Mesendoderm (in vitro differentiated cells): Measurements from ENCODE around the gene OPN3.

ENCODE experiments used
- DNase-seq: peaks from one replicate; pipeline ENCODE4 v3.0.0; 2013
- H2AK5ac ChIP-seq: 2 replicates; pipeline ENCODE4 v1.6.1; 2013; ENCODE audit warnings: low read length, inconsistent platforms
- H2BK120ac ChIP-seq: 2 replicates; pipeline ENCODE4 v1.6.1; 2013; ENCODE audit warnings: low read depth, mild to moderate bottlenecking, low read length, moderate library complexity, mixed read lengths
- H2BK15ac ChIP-seq: replicated peaks from 2 replicates; pipeline ENCODE4 v1.6.1; 2013; ENCODE audit warnings: low read depth, mild to moderate bottlenecking, moderate library complexity
- H2BK5ac ChIP-seq: 2 replicates; pipeline ENCODE4 v1.6.1; 2013; ENCODE audit warnings: low read length, inconsistent platforms
- H3K18ac ChIP-seq: 2 replicates; pipeline ENCODE4 v1.6.1; 2013; ENCODE audit warnings: mild to moderate bottlenecking, low read length, mixed read lengths
- H3K23ac ChIP-seq: one replicate; pipeline ENCODE4 v1.6.1; 2013; ENCODE audit warnings: low read length
- H3K27ac ChIP-seq: 2 replicates; pipeline ENCODE4 v1.5.1; 2013; ENCODE audit warnings: low read depth, mild to moderate bottlenecking, inconsistent platforms, low read length, moderate library complexity
- H3K27me3 ChIP-seq: 2 replicates; pipeline ENCODE4 v1.6.1; 2013; ENCODE audit warnings: low read length, control low read depth, mild to moderate bottlenecking, inconsistent platforms; ENCODE audit not compliant: insufficient read depth, poor library complexity
- H3K36me3 ChIP-seq: 2 replicates; pipeline ENCODE4 v1.6.1; 2013; ENCODE audit warnings: low read length, inconsistent platforms; ENCODE audit not compliant: control insufficient read depth, insufficient read depth
- H3K4ac ChIP-seq: one replicate; pipeline ENCODE4 v1.6.1; 2013; ENCODE audit warnings: low read depth, mild to moderate bottlenecking, low read length, moderate library complexity
- H3K4me1 ChIP-seq: 2 replicates; pipeline ENCODE4 v1.6.1; 2013; ENCODE audit warnings: low read depth, low read length, inconsistent platforms; ENCODE audit not compliant: control insufficient read depth
- H3K4me2 ChIP-seq: 2 replicates; pipeline ENCODE4 v1.6.1; 2013; ENCODE audit warnings: low read length
- H3K4me3 ChIP-seq: 2 replicates; pipeline ENCODE4 v1.5.1; 2013; ENCODE audit warnings: mild to moderate bottlenecking, low read length
- H3K56ac ChIP-seq: one replicate; pipeline ENCODE4 v1.6.1; 2013; ENCODE audit warnings: low read length
- H3K79me1 ChIP-seq: 2 replicates; pipeline ENCODE4 v1.6.1; 2013; ENCODE audit warnings: low read length, inconsistent platforms
- H3K79me2 ChIP-seq: 2 replicates; pipeline ENCODE4 v1.6.1; 2013; ENCODE audit warnings: mild to moderate bottlenecking, low read length; ENCODE audit not compliant: control insufficient read depth, insufficient read depth
- H3K9ac ChIP-seq: 2 replicates; pipeline ENCODE4 v1.6.1; 2013; ENCODE audit warnings: low read length, inconsistent platforms
- H4K5ac ChIP-seq: one replicate; pipeline ENCODE4 v1.6.1; 2013; ENCODE audit warnings: low read length
- H4K8ac ChIP-seq: one replicate; pipeline ENCODE4 v1.6.1; 2013; ENCODE audit warnings: low read depth, mild to moderate bottlenecking, control low read depth, low read length, moderate library complexity
- WGBS: extraction: QIAGEN DNeasy Blood & Tissue Kit; methylation state at CpG from one replicate; pipeline ENCODE4 v1.1.7; 2013; ENCODE audit warnings: low lambda C conversion rate, missing lambda C conversion rate; ENCODE audit not compliant: insufficient coverage; ENCODE audit errors: extremely low coverage; 5-methylcytosine and 5-hydroxymethylcytosine counted together

Gene OPN3

GRCh38 chr1:241635556-241636152 lies 4.5 kb downstream of the OPN3 start:
- Histone ChIP-seq H2BK120ac (no peak overlapping the region), H2BK15ac (no peak overlapping the region), H3K4ac (no peak overlapping the region), H3K18ac (no peak overlapping the region), H3K9ac (no peak overlapping the region), H3K23ac (no peak overlapping the region), H3K27ac (no peak overlapping the region), H3K79me2 (peaks cover 29% of the 10 kb centered on the region), H3K4me1 (peaks cover 9% of the 10 kb centered on the region), H3K4me2 (no peak overlapping the region), H2AK5ac (no peak overlapping the region), H3K36me3 (peaks cover 2% of the 10 kb centered on the region), H4K5ac (no peak overlapping the region), H3K27me3 (no peaks in the 10 kb centered on the region), H3K4me3 (no peak overlapping the region), H4K8ac (no peak overlapping the region), H3K56ac (no peak overlapping the region), H3K79me1 (peaks cover 7% of the 10 kb centered on the region), H2BK5ac (no peak overlapping the region)
- DNase-seq, result no peak
- no CpG with 5 or more reads among the region's 4 CpGs for WGBS

GRCh38 chr1:241632987-241633386 lies 7.2 kb downstream of the OPN3 start:
- no peak for DNase-seq
- Histone ChIP-seq H2BK120ac (no peak overlapping the region), H3K4me1 (peaks cover 6% of the 10 kb centered on the region), H3K79me2 (peaks cover 18% of the 10 kb centered on the region), H2BK15ac (no peak overlapping the region), H3K4me3 (no peak overlapping the region), H3K79me1 (peaks cover 7% of the 10 kb centered on the region), H2AK5ac (no peak overlapping the region), H4K8ac (no peak overlapping the region), H2BK5ac (no peak overlapping the region), H3K4ac (no peak overlapping the region), H3K23ac (no peak overlapping the region), H3K56ac (no peak overlapping the region), H3K9ac (no peak overlapping the region), H3K27ac (no peak overlapping the region), H3K18ac (no peak overlapping the region), H3K4me2 (no peak overlapping the region), H3K36me3 (peaks cover 2% of the 10 kb centered on the region), H4K5ac (no peak overlapping the region), H3K27me3 (no peaks in the 10 kb centered on the region)
- no CpG with 5 or more reads among the region's 3 CpGs for WGBS

DNA sequence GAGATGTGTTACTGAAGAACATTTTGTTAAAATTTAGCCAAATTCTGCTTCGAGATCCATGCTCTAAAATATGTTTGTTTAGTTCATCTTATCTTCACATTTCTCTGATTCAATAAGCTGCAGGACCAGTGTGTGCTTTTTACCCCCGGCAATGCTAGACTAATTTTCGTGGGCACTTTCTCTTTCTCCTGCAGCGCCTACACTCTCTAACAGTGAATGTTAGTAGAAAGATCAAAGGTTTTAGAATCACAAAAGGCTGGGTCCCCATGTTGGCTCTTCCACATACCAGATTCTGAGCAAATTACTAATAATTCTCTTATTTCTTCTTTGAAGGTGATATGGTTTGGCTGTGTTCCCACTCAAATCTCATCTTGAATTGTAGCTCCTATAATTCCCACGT lies 8.5 kb downstream of the OPN3 start:
- H3K9ac ChIP-seq, result no peak overlapping the region
- no peak overlapping the region for H2BK15ac ChIP-seq
- WGBS, result no CpG with 5 or more reads among the region's 5 CpGs

GRCh38 chr1:241630899-241631298 lies 9.3 kb downstream of the OPN3 start:
- WGBS, result 100% methylated on average over 2 of the region's 2 CpGs
- H4K5ac ChIP-seq, result no peak overlapping the region
- H3K27ac ChIP-seq, result no peak overlapping the region
- H3K27me3 ChIP-seq, result no peaks in the 10 kb centered on the region
- no peak overlapping the region for H2AK5ac ChIP-seq
- no peak overlapping the region for H4K8ac ChIP-seq
- H3K56ac ChIP-seq, result no peak overlapping the region
- H3K79me2 ChIP-seq, result peaks cover 6% of the 10 kb centered on the region
- no peak overlapping the region for H2BK15ac ChIP-seq
- H2BK120ac ChIP-seq, result no peak overlapping the region
- no peak overlapping the region for H3K18ac ChIP-seq
- H3K9ac ChIP-seq, result no peak overlapping the region
- no peak overlapping the region for H2BK5ac ChIP-seq
- H3K4ac ChIP-seq, result no peak overlapping the region
- peaks cover 7% of the 10 kb centered on the region for H3K79me1 ChIP-seq
- H3K36me3 ChIP-seq, result peaks cover 2% of the 10 kb centered on the region
- no peak overlapping the region for H3K4me2 ChIP-seq
- peaks cover 2% of the 10 kb centered on the region for H3K4me1 ChIP-seq
- DNase-seq, result no peak
- H3K4me3 ChIP-seq, result no peak overlapping the region
- no peak overlapping the region for H3K23ac ChIP-seq

More for the DNA sequence above, 8.5 kb downstream of the OPN3 start:
- H3K27me3 ChIP-seq, result no peaks in the 10 kb centered on the region
- no peak overlapping the region for H3K56ac ChIP-seq
- peaks cover 2% of the 10 kb centered on the region for H3K4me1 ChIP-seq
- no peak overlapping the region for H3K4ac ChIP-seq
- H3K4me3 ChIP-seq, result no peak overlapping the region
- no peak overlapping the region for H2BK120ac ChIP-seq
- H3K23ac ChIP-seq, result no peak overlapping the region
- no peak overlapping the region for H2AK5ac ChIP-seq
- H3K18ac ChIP-seq, result no peak overlapping the region
- peaks cover 7% of the 10 kb centered on the region for H3K79me2 ChIP-seq
- peaks cover 2% of the 10 kb centered on the region for H3K36me3 ChIP-seq
- H2BK5ac ChIP-seq, result no peak overlapping the region
- H3K27ac ChIP-seq, result no peak overlapping the region
- no peak overlapping the region for H3K4me2 ChIP-seq
- no peak for DNase-seq
- H4K8ac ChIP-seq, result no peak overlapping the region
- peaks cover 7% of the 10 kb centered on the region for H3K79me1 ChIP-seq
- H4K5ac ChIP-seq, result no peak overlapping the region

GRCh38 chr1:241630476-241630875 lies 9.7 kb downstream of the OPN3 start:
- Histone ChIP-seq H2BK5ac (no peak overlapping the region), H3K4ac (no peak overlapping the region), H2BK15ac (no peak overlapping the region), H3K9ac (no peak overlapping the region), H4K5ac (no peak overlapping the region), H3K18ac (no peak overlapping the region), H3K23ac (no peak overlapping the region), H3K27me3 (no peaks in the 10 kb centered on the region), H3K56ac (no peak overlapping the region), H3K36me3 (peaks cover 2% of the 10 kb centered on the region), H2BK120ac (no peak overlapping the region), H3K4me2 (no peak overlapping the region), H3K4me1 (peaks cover 2% of the 10 kb centered on the region), H3K79me2 (peaks cover 4% of the 10 kb centered on the region), H4K8ac (no peak overlapping the region), H2AK5ac (no peak overlapping the region), H3K79me1 (peaks cover 6% of the 10 kb centered on the region), H3K4me3 (no peak overlapping the region), H3K27ac (no peak overlapping the region)
- DNase-seq, result no peak
- WGBS, result no CpG with 5 or more reads among the region's 1 CpG

DNA sequence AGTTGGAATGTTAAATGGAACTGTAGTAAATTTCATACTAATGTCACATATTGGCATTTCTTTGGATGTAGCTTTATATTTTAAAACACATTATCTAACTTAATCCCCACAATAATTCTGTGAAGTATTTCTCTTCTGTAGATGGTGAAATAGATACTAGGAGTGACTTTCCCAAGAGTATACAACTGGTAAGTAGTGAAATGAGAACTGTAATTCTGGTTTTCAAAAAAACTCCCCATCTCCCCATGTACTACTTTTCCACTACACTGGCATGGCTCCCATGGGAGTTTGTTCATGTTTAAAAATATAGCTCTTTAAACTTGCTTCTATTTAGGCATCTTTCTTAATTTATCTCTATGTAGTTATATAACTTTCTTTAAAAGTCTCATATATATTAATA lies 10.2 kb downstream of the OPN3 start:
- Histone ChIP-seq H3K23ac (no peak overlapping the region), H2AK5ac (no peak overlapping the region), H3K56ac (no peak overlapping the region), H3K4me1 (no peaks in the 10 kb centered on the region), H3K4me3 (no peak overlapping the region), H3K79me2 (peaks cover 2% of the 10 kb centered on the region), H4K8ac (no peak overlapping the region), H3K27ac (no peak overlapping the region), H3K9ac (no peak overlapping the region), H2BK5ac (no peak overlapping the region), H2BK120ac (no peak overlapping the region), H3K4me2 (no peak overlapping the region), H4K5ac (no peak overlapping the region), H3K18ac (no peak overlapping the region), H3K79me1 (peaks cover 2% of the 10 kb centered on the region), H3K27me3 (no peaks in the 10 kb centered on the region), H2BK15ac (no peak overlapping the region), H3K4ac (no peak overlapping the region), H3K36me3 (no peaks in the 10 kb centered on the region)
- DNase-seq, result no peak
